HEK293 (cell line): ENCODE measurements around the gene KLHL17.

Experiments used
- KLF7 ChIP-seq: fragments of 450-650 bp; formaldehyde crosslinking; IDR thresholded peaks from 2 replicates; pipeline ENCODE4 v1.5.1; 2016; ENCODE audit warnings: missing biosample characterization, missing genetic modification characterization, borderline replicate concordance
- OVOL3 ChIP-seq: fragments of 450-650 bp; formaldehyde crosslinking; IDR thresholded peaks from 2 replicates; pipeline ENCODE4 v1.5.1; 2016; ENCODE audit warnings: missing biosample characterization, missing genetic modification characterization
- SCRT1 ChIP-seq: fragments of 450-650 bp; formaldehyde crosslinking; IDR thresholded peaks from 2 replicates; pipeline ENCODE4 v1.5.1; 2016; ENCODE audit warnings: missing biosample characterization, missing genetic modification characterization, borderline replicate concordance
- SETDB1 ChIP-seq: IDR thresholded peaks from one replicate; pipeline ENCODE4 v1.6.1; 2017; ENCODE audit warnings: mild to moderate bottlenecking, low read length, moderate library complexity, mixed read lengths; ENCODE audit not compliant: insufficient read length
- SP2 ChIP-seq: fragments of 450-650 bp; formaldehyde crosslinking; IDR thresholded peaks from 2 replicates; pipeline ENCODE4 v1.5.1; 2016; ENCODE audit warnings: missing biosample characterization, missing genetic modification characterization
- SP3 ChIP-seq: fragments of 450-650 bp; formaldehyde crosslinking; IDR thresholded peaks from 2 replicates; pipeline ENCODE4 v1.5.1; 2016; ENCODE audit warnings: missing biosample characterization, missing genetic modification characterization
- ZBTB20 ChIP-seq: fragments of 450-650 bp; formaldehyde crosslinking; IDR thresholded peaks from 2 replicates; pipeline ENCODE4 v1.5.1; 2016; ENCODE audit warnings: missing biosample characterization, missing genetic modification characterization
- ZFP37 ChIP-seq: fragments of 450-650 bp; formaldehyde crosslinking; IDR thresholded peaks from 2 replicates; pipeline ENCODE4 v1.5.1; 2016; ENCODE audit warnings: missing biosample characterization, missing genetic modification characterization
- ZNF114 ChIP-seq: fragments of 450-650 bp; formaldehyde crosslinking; IDR thresholded peaks from 2 replicates; pipeline ENCODE4 v1.5.0; 2017; ENCODE audit warnings: missing biosample characterization, missing genetic modification characterization
- ZNF140 ChIP-seq: fragments of 450-650 bp; formaldehyde crosslinking; IDR thresholded peaks from 2 replicates; pipeline ENCODE4 v1.5.1; 2016; ENCODE audit warnings: missing biosample characterization, missing genetic modification characterization
- ZNF311 ChIP-seq: fragments of 450-650 bp; formaldehyde crosslinking; IDR thresholded peaks from 2 replicates; pipeline ENCODE4 v1.5.1; 2017; ENCODE audit warnings: missing biosample characterization, missing genetic modification characterization, borderline replicate concordance
- ZNF324 ChIP-seq: fragments of 450-650 bp; formaldehyde crosslinking; IDR thresholded peaks from 2 replicates; pipeline ENCODE4 v1.5.1; 2016; ENCODE audit warnings: missing biosample characterization, missing genetic modification characterization
- ZNF549 ChIP-seq: fragments of 450-650 bp; IDR thresholded peaks from 2 replicates; pipeline ENCODE4 v1.5.1; 2018; ENCODE audit warnings: missing biosample characterization, missing genetic modification characterization, mild to moderate bottlenecking, inconsistent platforms, moderate library complexity
- ZNF555 ChIP-seq: fragments of 450-650 bp; formaldehyde crosslinking; conservative IDR thresholded peaks from 2 replicates; pipeline ENCODE4 v1.5.1; 2017; ENCODE audit warnings: missing biosample characterization, mild to moderate bottlenecking, missing genetic modification characterization, inconsistent platforms
- ZNF777 ChIP-seq: fragments of 450-650 bp; formaldehyde crosslinking; IDR thresholded peaks from 2 replicates; pipeline ENCODE4 v1.5.1; 2017; ENCODE audit warnings: missing biosample characterization, missing genetic modification characterization, borderline replicate concordance
- ZNF791 ChIP-seq: fragments of 450-650 bp; formaldehyde crosslinking; IDR thresholded peaks from 2 replicates; pipeline ENCODE4 v1.5.1; 2016; ENCODE audit warnings: missing biosample characterization, missing genetic modification characterization
- TF ChIP-seq, protein P1 (sequence below): fragments of 450-650 bp; formaldehyde crosslinking; IDR thresholded peaks from 2 replicates; pipeline ENCODE4 v1.5.1; 2016; ENCODE audit warnings: missing biosample characterization, missing genetic modification characterization
- TF ChIP-seq, protein P2 (sequence below): fragments of 450-650 bp; formaldehyde crosslinking; IDR thresholded peaks from 2 replicates; pipeline ENCODE4 v1.5.1; 2016; ENCODE audit warnings: missing biosample characterization, missing genetic modification characterization
- TF ChIP-seq, protein P3 (sequence below): fragments of 450-650 bp; formaldehyde crosslinking; IDR thresholded peaks from 2 replicates; pipeline ENCODE4 v1.5.1; 2017; ENCODE audit warnings: missing biosample characterization, missing genetic modification characterization
- TF ChIP-seq, protein P4 (sequence below): fragments of 450-650 bp; formaldehyde crosslinking; IDR thresholded peaks from 2 replicates; pipeline ENCODE4 v1.5.1; 2016; ENCODE audit warnings: missing biosample characterization, missing genetic modification characterization, borderline replicate concordance
- TF ChIP-seq, protein P5 (sequence below): fragments of 450-650 bp; formaldehyde crosslinking; IDR thresholded peaks from 2 replicates; pipeline ENCODE4 v1.5.1; 2016; ENCODE audit warnings: missing biosample characterization, missing genetic modification characterization
- TF ChIP-seq, protein P6 (sequence below): fragments of 450-650 bp; formaldehyde crosslinking; IDR thresholded peaks from 2 replicates; pipeline ENCODE4 v1.5.1; 2016; ENCODE audit warnings: missing biosample characterization, missing genetic modification characterization
- TF ChIP-seq, protein P7 (sequence below): fragments of 450-650 bp; formaldehyde crosslinking; IDR thresholded peaks from 2 replicates; pipeline ENCODE4 v1.5.1; 2016; ENCODE audit warnings: missing biosample characterization, missing genetic modification characterization

KLHL17 gene

DNA sequence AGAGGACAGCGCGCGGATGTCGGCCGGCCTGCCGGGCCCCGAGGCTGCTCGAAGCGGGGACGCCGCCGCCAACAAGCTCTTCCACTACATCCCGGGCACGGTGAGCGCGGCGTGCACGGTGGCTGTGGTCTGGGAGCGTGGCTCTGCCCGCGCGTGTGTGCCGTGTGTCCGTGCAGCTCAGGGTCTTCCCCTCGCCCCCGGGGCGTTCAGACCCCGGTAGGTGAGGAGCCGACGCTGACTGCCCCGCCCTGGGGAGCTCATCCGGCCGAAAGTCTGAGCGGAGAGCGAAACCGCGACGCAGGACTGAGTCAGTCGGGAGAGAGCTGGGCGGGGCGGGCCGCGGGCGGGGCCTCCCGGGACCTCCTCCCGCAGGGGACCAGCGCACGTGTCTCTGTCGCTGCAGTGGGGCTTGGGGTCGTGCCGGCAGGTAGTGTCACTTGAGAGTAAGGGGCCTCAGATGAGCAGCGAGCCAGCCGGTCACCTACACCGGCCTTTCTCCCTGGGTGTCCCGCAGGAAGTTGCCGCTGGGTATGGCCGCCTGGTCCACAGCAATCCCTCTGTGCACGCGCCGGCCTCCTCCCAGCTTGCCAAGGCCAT is 6.4 kb downstream of the KLHL17 start (continued):
- TF ChIP-seq, protein P1, sequence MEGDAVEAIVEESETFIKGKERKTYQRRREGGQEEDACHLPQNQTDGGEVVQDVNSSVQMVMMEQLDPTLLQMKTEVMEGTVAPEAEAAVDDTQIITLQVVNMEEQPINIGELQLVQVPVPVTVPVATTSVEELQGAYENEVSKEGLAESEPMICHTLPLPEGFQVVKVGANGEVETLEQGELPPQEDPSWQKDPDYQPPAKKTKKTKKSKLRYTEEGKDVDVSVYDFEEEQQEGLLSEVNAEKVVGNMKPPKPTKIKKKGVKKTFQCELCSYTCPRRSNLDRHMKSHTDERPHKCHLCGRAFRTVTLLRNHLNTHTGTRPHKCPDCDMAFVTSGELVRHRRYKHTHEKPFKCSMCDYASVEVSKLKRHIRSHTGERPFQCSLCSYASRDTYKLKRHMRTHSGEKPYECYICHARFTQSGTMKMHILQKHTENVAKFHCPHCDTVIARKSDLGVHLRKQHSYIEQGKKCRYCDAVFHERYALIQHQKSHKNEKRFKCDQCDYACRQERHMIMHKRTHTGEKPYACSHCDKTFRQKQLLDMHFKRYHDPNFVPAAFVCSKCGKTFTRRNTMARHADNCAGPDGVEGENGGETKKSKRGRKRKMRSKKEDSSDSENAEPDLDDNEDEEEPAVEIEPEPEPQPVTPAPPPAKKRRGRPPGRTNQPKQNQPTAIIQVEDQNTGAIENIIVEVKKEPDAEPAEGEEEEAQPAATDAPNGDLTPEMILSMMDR (tag by site-specific recombination), result no peak
- TF ChIP-seq ZNF140 (tag by site-specific recombination) (no peak), ZNF311 (tag by site-specific recombination) (no peak), ZNF555 (tag by site-specific recombination) (no peak), ZBTB20 (tag by site-specific recombination) (peak; percentile 71; the same call in 1 of the 2 replicates), SCRT1 (tag by site-specific recombination) (no peak), ZFP37 (tag by site-specific recombination) (0 out of 2 replicates have a peak, but pooled peaks have one; percentile 56), ZNF324 (0 out of 2 replicates have a peak, but pooled peaks have one; percentile 35), SP2 (tag by site-specific recombination) (peak; percentile 64), SP3 (tag by site-specific recombination) (peak; percentile 22; the same call in 1 of the 2 replicates), SETDB1 (no peak), ZNF114 (no peak), OVOL3 (tag by site-specific recombination) (no peak), ZNF777 (no peak), ZNF791 (tag by site-specific recombination) (no peak), KLF7 (tag by site-specific recombination) (no peak; the same call in 1 of the 2 replicates), ZNF549 (tag by site-specific recombination) (no peak)
- TF ChIP-seq, protein P2, sequence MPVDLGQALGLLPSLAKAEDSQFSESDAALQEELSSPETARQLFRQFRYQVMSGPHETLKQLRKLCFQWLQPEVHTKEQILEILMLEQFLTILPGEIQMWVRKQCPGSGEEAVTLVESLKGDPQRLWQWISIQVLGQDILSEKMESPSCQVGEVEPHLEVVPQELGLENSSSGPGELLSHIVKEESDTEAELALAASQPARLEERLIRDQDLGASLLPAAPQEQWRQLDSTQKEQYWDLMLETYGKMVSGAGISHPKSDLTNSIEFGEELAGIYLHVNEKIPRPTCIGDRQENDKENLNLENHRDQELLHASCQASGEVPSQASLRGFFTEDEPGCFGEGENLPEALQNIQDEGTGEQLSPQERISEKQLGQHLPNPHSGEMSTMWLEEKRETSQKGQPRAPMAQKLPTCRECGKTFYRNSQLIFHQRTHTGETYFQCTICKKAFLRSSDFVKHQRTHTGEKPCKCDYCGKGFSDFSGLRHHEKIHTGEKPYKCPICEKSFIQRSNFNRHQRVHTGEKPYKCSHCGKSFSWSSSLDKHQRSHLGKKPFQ (tag by site-specific recombination), result no peak
- TF ChIP-seq, protein P3, sequence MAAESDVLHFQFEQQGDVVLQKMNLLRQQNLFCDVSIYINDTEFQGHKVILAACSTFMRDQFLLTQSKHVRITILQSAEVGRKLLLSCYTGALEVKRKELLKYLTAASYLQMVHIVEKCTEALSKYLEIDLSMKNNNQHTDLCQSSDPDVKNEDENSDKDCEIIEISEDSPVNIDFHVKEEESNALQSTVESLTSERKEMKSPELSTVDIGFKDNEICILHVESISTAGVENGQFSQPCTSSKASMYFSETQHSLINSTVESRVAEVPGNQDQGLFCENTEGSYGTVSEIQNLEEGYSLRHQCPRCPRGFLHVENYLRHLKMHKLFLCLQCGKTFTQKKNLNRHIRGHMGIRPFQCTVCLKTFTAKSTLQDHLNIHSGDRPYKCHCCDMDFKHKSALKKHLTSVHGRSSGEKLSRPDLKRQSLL (tag by site-specific recombination), result no peak
- TF ChIP-seq, protein P4, sequence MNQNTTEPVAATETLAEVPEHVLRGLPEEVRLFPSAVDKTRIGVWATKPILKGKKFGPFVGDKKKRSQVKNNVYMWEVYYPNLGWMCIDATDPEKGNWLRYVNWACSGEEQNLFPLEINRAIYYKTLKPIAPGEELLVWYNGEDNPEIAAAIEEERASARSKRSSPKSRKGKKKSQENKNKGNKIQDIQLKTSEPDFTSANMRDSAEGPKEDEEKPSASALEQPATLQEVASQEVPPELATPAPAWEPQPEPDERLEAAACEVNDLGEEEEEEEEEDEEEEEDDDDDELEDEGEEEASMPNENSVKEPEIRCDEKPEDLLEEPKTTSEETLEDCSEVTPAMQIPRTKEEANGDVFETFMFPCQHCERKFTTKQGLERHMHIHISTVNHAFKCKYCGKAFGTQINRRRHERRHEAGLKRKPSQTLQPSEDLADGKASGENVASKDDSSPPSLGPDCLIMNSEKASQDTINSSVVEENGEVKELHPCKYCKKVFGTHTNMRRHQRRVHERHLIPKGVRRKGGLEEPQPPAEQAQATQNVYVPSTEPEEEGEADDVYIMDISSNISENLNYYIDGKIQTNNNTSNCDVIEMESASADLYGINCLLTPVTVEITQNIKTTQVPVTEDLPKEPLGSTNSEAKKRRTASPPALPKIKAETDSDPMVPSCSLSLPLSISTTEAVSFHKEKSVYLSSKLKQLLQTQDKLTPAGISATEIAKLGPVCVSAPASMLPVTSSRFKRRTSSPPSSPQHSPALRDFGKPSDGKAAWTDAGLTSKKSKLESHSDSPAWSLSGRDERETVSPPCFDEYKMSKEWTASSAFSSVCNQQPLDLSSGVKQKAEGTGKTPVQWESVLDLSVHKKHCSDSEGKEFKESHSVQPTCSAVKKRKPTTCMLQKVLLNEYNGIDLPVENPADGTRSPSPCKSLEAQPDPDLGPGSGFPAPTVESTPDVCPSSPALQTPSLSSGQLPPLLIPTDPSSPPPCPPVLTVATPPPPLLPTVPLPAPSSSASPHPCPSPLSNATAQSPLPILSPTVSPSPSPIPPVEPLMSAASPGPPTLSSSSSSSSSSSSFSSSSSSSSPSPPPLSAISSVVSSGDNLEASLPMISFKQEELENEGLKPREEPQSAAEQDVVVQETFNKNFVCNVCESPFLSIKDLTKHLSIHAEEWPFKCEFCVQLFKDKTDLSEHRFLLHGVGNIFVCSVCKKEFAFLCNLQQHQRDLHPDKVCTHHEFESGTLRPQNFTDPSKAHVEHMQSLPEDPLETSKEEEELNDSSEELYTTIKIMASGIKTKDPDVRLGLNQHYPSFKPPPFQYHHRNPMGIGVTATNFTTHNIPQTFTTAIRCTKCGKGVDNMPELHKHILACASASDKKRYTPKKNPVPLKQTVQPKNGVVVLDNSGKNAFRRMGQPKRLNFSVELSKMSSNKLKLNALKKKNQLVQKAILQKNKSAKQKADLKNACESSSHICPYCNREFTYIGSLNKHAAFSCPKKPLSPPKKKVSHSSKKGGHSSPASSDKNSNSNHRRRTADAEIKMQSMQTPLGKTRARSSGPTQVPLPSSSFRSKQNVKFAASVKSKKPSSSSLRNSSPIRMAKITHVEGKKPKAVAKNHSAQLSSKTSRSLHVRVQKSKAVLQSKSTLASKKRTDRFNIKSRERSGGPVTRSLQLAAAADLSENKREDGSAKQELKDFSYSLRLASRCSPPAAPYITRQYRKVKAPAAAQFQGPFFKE (tag by site-specific recombination), result no peak
- TF ChIP-seq, protein P5, sequence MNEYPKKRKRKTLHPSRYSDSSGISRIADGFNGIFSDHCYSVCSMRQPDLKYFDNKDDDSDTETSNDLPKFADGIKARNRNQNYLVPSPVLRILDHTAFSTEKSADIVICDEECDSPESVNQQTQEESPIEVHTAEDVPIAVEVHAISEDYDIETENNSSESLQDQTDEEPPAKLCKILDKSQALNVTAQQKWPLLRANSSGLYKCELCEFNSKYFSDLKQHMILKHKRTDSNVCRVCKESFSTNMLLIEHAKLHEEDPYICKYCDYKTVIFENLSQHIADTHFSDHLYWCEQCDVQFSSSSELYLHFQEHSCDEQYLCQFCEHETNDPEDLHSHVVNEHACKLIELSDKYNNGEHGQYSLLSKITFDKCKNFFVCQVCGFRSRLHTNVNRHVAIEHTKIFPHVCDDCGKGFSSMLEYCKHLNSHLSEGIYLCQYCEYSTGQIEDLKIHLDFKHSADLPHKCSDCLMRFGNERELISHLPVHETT, result peak; percentile 38; the same call in 1 of the 2 replicates
- TF ChIP-seq, protein P6, sequence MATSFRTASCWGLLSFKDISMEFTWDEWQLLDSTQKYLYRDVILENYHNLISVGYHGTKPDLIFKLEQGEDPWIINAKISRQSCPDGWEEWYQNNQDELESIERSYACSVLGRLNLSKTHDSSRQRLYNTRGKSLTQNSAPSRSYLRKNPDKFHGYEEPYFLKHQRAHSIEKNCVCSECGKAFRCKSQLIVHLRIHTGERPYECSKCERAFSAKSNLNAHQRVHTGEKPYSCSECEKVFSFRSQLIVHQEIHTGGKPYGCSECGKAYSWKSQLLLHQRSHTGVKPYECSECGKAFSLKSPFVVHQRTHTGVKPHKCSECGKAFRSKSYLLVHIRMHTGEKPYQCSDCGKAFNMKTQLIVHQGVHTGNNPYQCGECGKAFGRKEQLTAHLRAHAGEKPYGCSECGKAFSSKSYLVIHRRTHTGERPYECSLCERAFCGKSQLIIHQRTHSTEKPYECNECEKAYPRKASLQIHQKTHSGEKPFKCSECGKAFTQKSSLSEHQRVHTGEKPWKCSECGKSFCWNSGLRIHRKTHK (tag by site-specific recombination), result no peak
- TF ChIP-seq, protein P7, sequence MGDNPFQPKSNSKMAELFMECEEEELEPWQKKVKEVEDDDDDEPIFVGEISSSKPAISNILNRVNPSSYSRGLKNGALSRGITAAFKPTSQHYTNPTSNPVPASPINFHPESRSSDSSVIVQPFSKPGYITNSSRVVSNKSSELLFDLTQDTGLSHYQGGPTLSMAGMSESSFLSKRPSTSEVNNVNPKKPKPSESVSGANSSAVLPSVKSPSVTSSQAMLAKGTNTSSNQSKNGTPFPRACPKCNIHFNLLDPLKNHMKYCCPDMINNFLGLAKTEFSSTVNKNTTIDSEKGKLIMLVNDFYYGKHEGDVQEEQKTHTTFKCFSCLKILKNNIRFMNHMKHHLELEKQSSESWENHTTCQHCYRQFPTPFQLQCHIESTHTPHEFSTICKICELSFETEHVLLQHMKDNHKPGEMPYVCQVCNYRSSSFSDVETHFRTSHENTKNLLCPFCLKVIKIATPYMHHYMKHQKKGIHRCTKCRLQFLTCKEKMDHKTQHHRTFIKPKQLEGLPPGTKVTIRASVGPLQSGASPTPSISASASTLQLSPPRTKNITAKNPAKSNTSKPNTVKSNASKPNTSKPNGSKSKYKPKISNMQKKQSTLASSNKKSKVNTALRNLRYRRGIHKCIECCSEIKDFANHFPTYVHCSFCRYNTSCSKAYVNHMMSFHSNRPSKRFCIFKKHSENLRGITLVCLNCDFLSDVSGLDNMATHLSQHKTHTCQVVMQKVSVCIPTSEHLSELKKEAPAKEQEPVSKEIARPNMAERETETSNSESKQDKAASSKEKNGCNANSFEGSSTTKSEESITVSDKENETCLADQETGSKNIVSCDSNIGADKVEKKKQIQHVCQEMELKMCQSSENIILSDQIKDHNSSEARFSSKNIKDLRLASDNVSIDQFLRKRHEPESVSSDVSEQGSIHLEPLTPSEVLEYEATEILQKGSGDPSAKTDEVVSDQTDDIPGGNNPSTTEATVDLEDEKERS (tag by site-specific recombination), result no peak
